ENCODE measurements around the gene FBXW5.

The FBXW5 gene

GRCh38 chr9:136961279-136962065 lies 16.9 kb upstream of the FBXW5 start:
- DNase-seq: no peak

- DNase-seq: no peak
Measured at GRCh38 chr9:136960938-136961275, 16.4 kb upstream of the FBXW5 start.

- no peak for DNase-seq
Measured at GRCh38 chr9:136960212-136960937, 15.8 kb upstream of the FBXW5 start.

- no peak for DNase-seq
Measured at GRCh38 chr9:136958898-136959850, 14.6 kb upstream of the FBXW5 start.

GRCh38 chr9:136958473-136958872 lies 13.9 kb upstream of the FBXW5 start:
- no peak for DNase-seq

- no peak for DNase-seq
Measured at GRCh38 chr9:136957901-136958300, 13.4 kb upstream of the FBXW5 start.

- no peak for DNase-seq
Measured at GRCh38 chr9:136957461-136957860, 12.9 kb upstream of the FBXW5 start.

- no peak for DNase-seq
Measured at GRCh38 chr9:136956604-136957003, 12.1 kb upstream of the FBXW5 start.

GRCh38 chr9:136955943-136956335 lies 11.4 kb upstream of the FBXW5 start:
- DNase-seq: no peak

GRCh38 chr9:136955202-136955942 lies 10.8 kb upstream of the FBXW5 start:
- DNase-seq: no peak

- DNase-seq: no peak
Measured at GRCh38 chr9:136954270-136955083, 9.9 kb upstream of the FBXW5 start.

- DNase-seq: no peak
Measured at GRCh38 chr9:136953771-136954269, 9.3 kb upstream of the FBXW5 start.

- DNase-seq: no peak
Measured at GRCh38 chr9:136952876-136953770, 8.6 kb upstream of the FBXW5 start.

- no peak for DNase-seq
Measured at GRCh38 chr9:136952321-136952850, 7.8 kb upstream of the FBXW5 start.

GRCh38 chr9:136951541-136952320 lies 7.2 kb upstream of the FBXW5 start, which contains the start of gene LCN12:
Gene LCN12 (plus strand): TSS chr9:136952273. CDS start chr9:136952328, 55 bp downstream.
- DNase-seq: no peak

GRCh38 chr9:136950656-136951276 lies 6.2 kb upstream of the FBXW5 start:
- DNase-seq: peak; percentile 16

GRCh38 chr9:136949817-136950655 lies 5.5 kb upstream of the FBXW5 start:
- DNase-seq: peak; percentile 96

Data from NCI-H345 (cell line).